Lung (tissue), 12 donors: Measurements from ENCODE around the gene SLC26A1. TPM values are rescaled to one million over a fixed set of nuclear protein-coding genes. Genes with fewer than 3 reads are reported as not detected.

ENCODE experiments used
- ATAC-seq: fragments of 200-7000 bp; cut with Tn5 transposase; one replicate; pipeline ENCODE4 v1.9.1; 2020; ENCODE audit warnings: moderate number of reproducible peaks; ENCODE audit not compliant: insufficient read depth, low FRiP score
- DNase-seq, 3 donors: peaks; one replicate each; pipeline ENCODE4 v3.0.0-alpha.2; 2013 to 2017
- H3K27ac ChIP-seq, 2 donors: one replicate each; pipeline ENCODE4 v1.5.1; 2013; ENCODE audit warnings: mild to moderate bottlenecking in 2 of 2, moderate library complexity in 2 of 2, control low read depth in 1 of 2, inconsistent platforms in 1 of 2, low read depth in 1 of 2, low read length in 1 of 2
- H3K27me3 ChIP-seq, 3 donors: one replicate each; pipeline ENCODE4 v1.5.1; 2013; ENCODE audit warnings: low read length in 2 of 3; ENCODE audit not compliant: control insufficient read depth in 3 of 3, insufficient read depth in 3 of 3
- H3K36me3 ChIP-seq, 4 donors: one replicate each; pipeline ENCODE4 v1.5.1; 2013; ENCODE audit warnings: low read length in 4 of 4, mild to moderate bottlenecking in 1 of 4, moderate library complexity in 1 of 4; ENCODE audit not compliant: control insufficient read depth in 4 of 4, insufficient read depth in 4 of 4
- H3K4me1 ChIP-seq, 5 donors: one replicate each; pipeline ENCODE4 v1.5.1; 2013; ENCODE audit warnings: low read length in 5 of 5, mild to moderate bottlenecking in 2 of 5, moderate library complexity in 1 of 5; ENCODE audit not compliant: control insufficient read depth in 5 of 5, insufficient read depth in 5 of 5
- H3K4me3 ChIP-seq: one replicate; pipeline ENCODE4 v1.5.1; 2013; ENCODE audit warnings: mild to moderate bottlenecking, control low read depth, moderate library complexity
- H3K9ac ChIP-seq, 2 donors: one replicate each; pipeline ENCODE4 v1.5.1; 2013; ENCODE audit warnings: low read length in 2 of 2, control low read depth in 1 of 2; ENCODE audit not compliant: insufficient read depth in 1 of 2
- H3K9me3 ChIP-seq, 4 donors: one replicate each; pipeline ENCODE4 v1.5.1; 2013; ENCODE audit warnings: low read length in 3 of 4, mild to moderate bottlenecking in 1 of 4, moderate library complexity in 1 of 4; ENCODE audit not compliant: control insufficient read depth in 4 of 4, insufficient read depth in 3 of 4
- CTCF ChIP-seq: IDR thresholded peaks from 2 replicates; pipeline ENCODE4 v1.5.1; 2012; ENCODE audit warnings: mild to moderate bottlenecking; ENCODE audit errors: control extremely low read depth, extremely low read depth
- WGBS, 2 donors: extraction: QIAGEN DNeasy Blood & Tissue Kit; methylation state at CpG; one replicate each; pipeline ENCODE4 v1.1.7; 2013; 5-methylcytosine and 5-hydroxymethylcytosine counted together
- polyA plus RNA-seq, 2 donors: library from polyadenylated mRNA; stranded (reverse); fragments of 200-250 nt; gene quantifications; one replicate each; pipeline ENCODE4 v1.2.1, GENCODE V29; 2013
- total RNA-seq, 2 donors: library from RNA; depleted of rRNA in 1 of 2; stranded (reverse); fragments of >200 nt in 1 of 2; gene quantifications; one replicate each; pipeline ENCODE4 v1.2.1, GENCODE V29; 2014 to 2021
- donor health status: control.
- donor health status: control.
- donor health status: Bipolar disorder and iron deficiency.
- donor health status: healthy.
- donor health status: DM: yes; HTN: yes; CAD: no.

SLC26A1 gene
- total and polyA plus RNA-seq, 4 donors, result 0.20 to 0.83 (median 0.50) TPM

DNA sequence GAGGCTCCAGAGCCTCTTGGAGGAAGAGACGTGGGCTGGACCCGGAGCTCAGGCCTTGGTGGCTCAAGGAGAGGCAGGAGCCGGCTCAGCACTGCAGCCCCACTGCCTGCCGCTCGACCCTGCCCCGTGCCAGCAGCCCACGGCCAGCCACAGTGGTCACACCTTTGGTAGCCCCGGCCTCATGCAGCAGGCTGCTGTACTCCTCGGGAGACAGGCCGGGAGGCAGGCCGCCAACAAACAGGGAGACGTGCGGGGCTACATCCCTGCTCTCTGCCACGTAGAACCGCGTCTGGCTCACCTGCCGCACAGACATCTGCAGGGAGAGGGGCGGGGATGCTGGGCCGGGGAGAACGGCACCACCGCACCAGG is 27.5 kb downstream of the SLC26A1 start:
- Histone ChIP-seq H3K27ac (no peak overlapping the region), H3K4me1 (no peaks in the 10 kb centered on the region), H3K36me3 (peaks cover 0 to 57% (median 0%) of the 10 kb centered on the region in 4 donors), H3K27me3 (peaks cover 0 to 9% (median 0%) of the 10 kb centered on the region in 3 donors), H3K4me3 (no peak overlapping the region), H3K9ac (no peak overlapping the region), H3K9me3 (no peaks in the 10 kb centered on the region)
- no peak for ATAC-seq
- no peak for TF ChIP-seq CTCF
- DNase-seq, result no peak
- 95 to 96% methylated on average over 20 to 21 of the region's 21 CpGs for WGBS, 2 donors

GRCh38 chr4:965048-965765 is 28.0 kb downstream of the SLC26A1 start:
- DNase-seq, result no peak
- Histone ChIP-seq H3K27me3 (peaks cover 0 to 9% (median 0%) of the 10 kb centered on the region in 3 donors), H3K9me3 (no peaks in the 10 kb centered on the region), H3K4me3 (no peak overlapping the region), H3K4me1 (no peaks in the 10 kb centered on the region), H3K36me3 (peaks cover 0 to 62% (median 0%) of the 10 kb centered on the region in 4 donors), H3K9ac (no peak overlapping the region), H3K27ac (no peak overlapping the region)
- WGBS, 2 donors, result 93 to 95% methylated on average over 24 to 26 of the region's 26 CpGs
- TF ChIP-seq CTCF, result no peak
- ATAC-seq, result no peak

- peaks cover 0 to 64% (median 0%) of the 10 kb centered on the region in 4 donors for H3K36me3 ChIP-seq
- no peak overlapping the region for H3K9ac ChIP-seq
- H3K9me3 ChIP-seq, result no peaks in the 10 kb centered on the region
- no peak for ATAC-seq
- H3K4me1 ChIP-seq, result no peaks in the 10 kb centered on the region
- no peak overlapping the region for H3K27ac ChIP-seq
- WGBS, 2 donors, result 93 to 94% methylated on average over 22 to 23 of the region's 23 CpGs
- TF ChIP-seq CTCF, result no peak
- H3K4me3 ChIP-seq, result no peak overlapping the region
- DNase-seq, result no peak
- H3K27me3 ChIP-seq, result peaks cover 0 to 9% (median 0%) of the 10 kb centered on the region in 3 donors
Measured at GRCh38 chr4:964346-965025, 28.7 kb downstream of the SLC26A1 start.
